Body of pancreas (tissue), 4 donors: Measurements from ENCODE around the gene CYP4Z1. TPM values are rescaled to one million over a fixed set of nuclear protein-coding genes. Genes with fewer than 3 reads are reported as not detected.
"Not testable (repeated sequence)": the region's sequence is repeated elsewhere in the genome, so short reads cannot be mapped to it uniquely, and the experiment has no call there.

Experiments used
- ATAC-seq: fragments of 150-250 bp; one replicate; pipeline ENCODE4 v1.9.1; 2016
- DNase-seq, 4 donors: peaks; one replicate each; pipeline ENCODE4 v3.0.0-alpha.2; 2019
- H3K27ac ChIP-seq, 4 donors: fragments of 200-600 bp; sonication (generic); 1 replicate in 3 of 4; 2 replicates in 1 of 4; pipeline versions ENCODE4 v1.5.1 to v1.6.1; 2016 to 2019; ENCODE audit warnings: mild to moderate bottlenecking in 1 of 4, mixed read lengths in 1 of 4, moderate library complexity in 1 of 4
- H3K27me3 ChIP-seq, 2 donors: fragments of 200-600 bp; sonication (generic); one replicate each; pipeline ENCODE4 v1.6.0; 2016; ENCODE audit warnings: mild to moderate bottlenecking in 1 of 2
- H3K36me3 ChIP-seq, 2 donors: fragments of 200-600 bp; sonication (generic); replicated peaks in 1 of 2; 2 replicates each; pipeline ENCODE4 v1.5.1; 2016; ENCODE audit warnings: low read depth in 2 of 2; ENCODE audit not compliant: insufficient read depth in 1 of 2
- H3K4me1 ChIP-seq: fragments of 200-600 bp; sonication (generic); one replicate; pipeline ENCODE4 v1.6.0; 2016
- H3K4me3 ChIP-seq, 2 donors: fragments of 200-600 bp; sonication (generic); 1 replicate in 1 of 2; 2 replicates in 1 of 2; pipeline ENCODE4 v1.5.1; 2016 to 2019
- H3K9me3 ChIP-seq, 3 donors: fragments of 200-600 bp; sonication (generic); 1 replicate in 2 of 3; 2 replicates in 1 of 3; pipeline ENCODE4 v1.5.1; 2016
- CTCF ChIP-seq, 7 experiments: fragments of 450-650 bp in 4 of 7; fragments of 200-600 bp in 3 of 7; sonication (generic) in 3 of 7; IDR thresholded peaks; one replicate each; pipeline ENCODE4 v1.5.1; 2016 to 2019; ENCODE audit warnings: antibody characterized with exemption in 7 of 7
- POLR2A ChIP-seq, 3 donors: fragments of 450-650 bp; IDR thresholded peaks; one replicate each; pipeline ENCODE4 v1.6.1; 2016; ENCODE audit warnings: antibody characterized with exemption in 3 of 3, mild to moderate bottlenecking in 2 of 3
- WGBS, 2 donors: methylation state at CpG; one replicate each; pipeline ENCODE4 v1.1.5; 2017; 5-methylcytosine and 5-hydroxymethylcytosine counted together
- intact Hi-C: fragments of 100-400 bp; cut with DNase I; formaldehyde crosslinking; loops from one replicate; pipeline ENCODE4 v1.15.1; 2023
- total RNA-seq, 2 donors: library from RNA; depleted of rRNA; stranded (reverse); fragments of >200 nt; gene quantifications; one replicate each; pipeline ENCODE4 v1.1.0, GENCODE V29; 2016

Gene CYP4Z1
- total RNA-seq, 2 donors from 2014 or later = 0.52 to 2.3 TPM

GRCh38 chr1:47137198-47137597, 70.2 kb downstream of the CYP4Z1 start, which contains the start of gene CYP4A22:
TSS of gene CYP4A22 (plus strand) at chr1:47137441. CDS start at chr1:47137486, 45 bp downstream.
- no peak within 1 kb of the TSS for H3K27ac ChIP-seq
- WGBS, 2 donors = 66 to 80% methylated on average over 1 to 3 of the region's 4 CpGs
- TF ChIP-seq POLR2A (IDR thresholded peaks at IDR 0.05) (no peak), CTCF (IDR thresholded peaks at IDR 0.05) (no peak)
- DNase-seq (no peak), ATAC-seq (no peak)
- H3K36me3 ChIP-seq = no peaks in the 10 kb centered on the region
- intact Hi-C loops = no loop called here
- H3K4me1 ChIP-seq = no peaks in the 10 kb centered on the region
- no peaks in the 10 kb centered on the region for H3K27me3 ChIP-seq
- no peak within 1 kb of the TSS for H3K4me3 ChIP-seq
- H3K9me3 ChIP-seq = no peaks in the 10 kb centered on the region

GRCh38 chr1:47137925-47138615, 71.0 kb downstream of the CYP4Z1 start:
- DNase-seq (no peak), ATAC-seq (no peak)
- TF ChIP-seq CTCF (IDR thresholded peaks at IDR 0.05) = no peak
- no peak for TF ChIP-seq POLR2A (IDR thresholded peaks at IDR 0.05)
- Histone ChIP-seq H3K9me3 (no peaks in the 10 kb centered on the region), H3K4me3 (no peak overlapping the region), H3K27ac (no peak overlapping the region), H3K27me3 (no peaks in the 10 kb centered on the region), H3K36me3 (no peaks in the 10 kb centered on the region), H3K4me1 (no peaks in the 10 kb centered on the region)
- intact Hi-C loops = no loop called here
- WGBS, 2 donors = 69 to 81% methylated on average over 5 of the region's 5 CpGs

- not testable (repeated sequence) for DNase-seq
These were observed 73.3 kb downstream of the CYP4Z1 start for GRCh38 chr1:47140358-47140757.

GRCh38 chr1:47143654-47144053, 76.6 kb downstream of the CYP4Z1 start:
- DNase-seq, H3K36me3 ChIP-seq, H3K4me3 ChIP-seq, H3K9me3 ChIP-seq, H3K27ac ChIP-seq, H3K4me1 ChIP-seq, H3K27me3 ChIP-seq, intact Hi-C loops: not testable (repeated sequence)
- peak in 3 of 7 experiments; percentile 6 to 11 (median 11) for TF ChIP-seq CTCF (IDR thresholded peaks at IDR 0.05)
- 46 to 54% methylated on average over 6 of the region's 6 CpGs for WGBS, 2 donors
- peak; percentile 21 for ATAC-seq

More at GRCh38 chr1:47140358-47140757, 73.3 kb downstream of the CYP4Z1 start:
- ATAC-seq, H3K27me3 ChIP-seq, intact Hi-C loops, H3K4me3 ChIP-seq, H3K27ac ChIP-seq, H3K4me1 ChIP-seq, H3K36me3 ChIP-seq, H3K9me3 ChIP-seq: not testable (repeated sequence)
- WGBS, 2 donors = 60 to 62% methylated on average over 3 of the region's 3 CpGs

- H3K36me3 ChIP-seq, H3K27ac ChIP-seq, H3K9me3 ChIP-seq, DNase-seq, H3K4me3 ChIP-seq, ATAC-seq, H3K27me3 ChIP-seq, intact Hi-C loops, H3K4me1 ChIP-seq: not testable (repeated sequence)
- WGBS, 2 donors = 17 to 21% methylated on average over 1 of the region's 1 CpG
These were observed 79.5 kb downstream of the CYP4Z1 start for GRCh38 chr1:47146495-47146894.
